Subcutaneous abdominal adipose tissue (tissue), 5 donors: ENCODE measurements around the gene METTL27.
A peak's percentile ranks its signal among the peaks of the same experiment; 100 is the strongest.
"Not testable (repeated sequence)": the region's sequence is repeated elsewhere in the genome, so short reads cannot be mapped to it uniquely, and the experiment has no call there.

Experiments
- H3K27ac ChIP-seq: one replicate; pipeline ENCODE4 v1.7.0; 2013; ENCODE audit warnings: low read depth, mild to moderate bottlenecking, inconsistent platforms, low read length, moderate library complexity
- H3K27me3 ChIP-seq, 5 donors: one replicate each; pipeline ENCODE4 v1.7.0; 2013; ENCODE audit warnings: low read length in 5 of 5, inconsistent platforms in 1 of 5; ENCODE audit not compliant: control insufficient read depth in 5 of 5, insufficient read depth in 4 of 5
- H3K36me3 ChIP-seq, 5 donors: one replicate each; pipeline ENCODE4 v1.7.0; 2013; ENCODE audit warnings: low read length in 5 of 5; ENCODE audit not compliant: control insufficient read depth in 5 of 5, insufficient read depth in 5 of 5
- H3K4me1 ChIP-seq, 5 donors: one replicate each; pipeline ENCODE4 v1.7.0; 2013; ENCODE audit warnings: low read length in 5 of 5, mild to moderate bottlenecking in 3 of 5, moderate library complexity in 1 of 5; ENCODE audit not compliant: control insufficient read depth in 5 of 5, insufficient read depth in 5 of 5
- H3K4me3 ChIP-seq, 5 donors: one replicate each; pipeline ENCODE4 v1.7.0; 2013; ENCODE audit warnings: low read length in 5 of 5, low read depth in 1 of 5
- H3K9ac ChIP-seq, 5 donors: one replicate each; pipeline ENCODE4 v1.7.0; 2013; ENCODE audit warnings: low read length in 5 of 5, mild to moderate bottlenecking in 4 of 5, moderate library complexity in 3 of 5
- H3K9me3 ChIP-seq, 5 donors: one replicate each; pipeline ENCODE4 v1.7.0; 2013; ENCODE audit warnings: low read length in 5 of 5; ENCODE audit not compliant: control insufficient read depth in 5 of 5
- donor health status: healthy.
- donor health status: healthy.
- donor health status: healthy.
- donor health status: healthy.
- donor health status: healthy.

METTL27 gene

DNA sequence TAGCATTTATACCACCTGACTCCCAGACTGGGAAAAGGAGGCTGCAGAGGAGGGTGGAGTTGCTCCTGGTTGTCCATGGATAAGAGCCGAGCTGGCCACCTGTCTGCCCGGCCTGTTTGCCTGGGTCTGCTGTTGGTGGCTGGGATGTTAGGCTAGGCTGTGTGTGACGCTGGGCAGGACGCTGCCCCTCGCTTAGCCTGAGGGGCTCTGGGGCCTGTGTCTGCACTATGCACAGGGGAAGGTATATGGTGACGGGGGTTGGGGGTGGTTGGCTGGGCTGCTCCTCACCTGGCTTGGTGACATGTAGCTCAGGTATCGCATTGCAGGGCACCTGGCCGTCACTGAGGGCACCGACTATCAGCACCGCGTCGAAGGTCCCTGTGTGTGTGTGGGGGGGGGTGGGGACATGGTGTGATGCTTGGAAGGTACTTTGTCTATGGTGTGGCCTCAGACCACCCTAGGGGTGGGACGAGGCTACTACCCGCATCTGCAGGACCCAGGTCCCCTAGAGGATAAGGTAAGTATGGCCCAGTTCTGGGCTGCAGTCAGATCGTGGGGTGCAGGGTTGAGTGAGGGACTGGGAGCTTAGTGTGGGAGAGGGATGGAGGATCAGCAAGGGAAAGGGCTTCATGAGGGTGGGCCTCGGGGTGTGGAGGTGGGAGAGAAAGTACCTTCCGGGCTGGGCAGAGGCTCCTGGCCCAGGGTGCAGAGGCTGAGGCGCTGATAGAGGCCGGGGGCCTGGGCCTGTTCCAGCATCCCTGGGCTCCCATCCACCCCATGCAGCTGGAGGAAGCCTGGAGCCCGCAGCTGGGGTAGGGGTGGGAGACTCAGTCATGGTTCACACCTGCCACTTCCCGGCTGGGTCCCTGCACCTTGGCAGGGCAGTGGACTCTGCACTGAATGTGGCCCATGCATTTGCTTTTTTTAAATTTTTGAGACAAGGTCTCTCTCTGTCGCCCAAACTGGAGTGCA is 2.3 kb downstream of the METTL27 start:
- Histone ChIP-seq H3K9ac (no peak overlapping the region), H3K27ac (no peak overlapping the region), H3K4me3 (no peak overlapping the region), H3K4me1 (peaks cover 0 to 32% (median 23%) of the 10 kb centered on the region in 5 donors), H3K27me3 (peaks cover 0 to 4% (median 0%) of the 10 kb centered on the region in 5 donors), H3K9me3 (no peaks in the 10 kb centered on the region), H3K36me3 (no peaks in the 10 kb centered on the region)

DNA sequence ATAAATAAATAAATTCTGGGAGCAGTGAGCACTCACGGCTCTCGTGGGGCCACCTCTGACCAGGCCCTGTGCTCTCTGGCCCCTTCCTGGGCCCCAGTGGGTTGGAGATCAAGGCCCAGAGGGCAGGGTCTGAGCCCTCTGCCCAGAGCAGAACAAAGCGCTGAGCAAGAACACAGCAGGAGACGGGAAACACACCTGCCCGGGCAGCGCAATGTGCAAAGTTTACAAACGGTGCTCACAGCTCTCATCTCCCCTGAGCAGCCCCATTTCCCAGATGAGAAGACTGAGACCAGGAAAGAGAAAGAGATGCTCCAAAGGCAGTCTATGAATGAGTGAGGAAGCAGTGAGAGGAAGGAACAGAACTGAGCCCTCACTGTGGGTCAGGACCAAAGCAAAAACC is 3.0 kb downstream of the METTL27 start:
- Histone ChIP-seq H3K36me3 (no peaks in the 10 kb centered on the region), H3K9ac (no peak overlapping the region), H3K27me3 (peaks cover 0 to 4% (median 0%) of the 10 kb centered on the region in 5 donors), H3K4me1 (peaks cover 0 to 28% (median 23%) of the 10 kb centered on the region in 5 donors), H3K4me3 (no peak overlapping the region), H3K27ac (no peak overlapping the region), H3K9me3 (no peaks in the 10 kb centered on the region)

GRCh38 chr7:73838642-73839041 is 3.7 kb downstream of the METTL27 start:
- H3K9me3 ChIP-seq, result no peaks in the 10 kb centered on the region
- peaks cover 0 to 4% (median 0%) of the 10 kb centered on the region in 5 donors for H3K27me3 ChIP-seq
- no peak overlapping the region for H3K9ac ChIP-seq
- no peaks in the 10 kb centered on the region for H3K36me3 ChIP-seq
- peaks cover 0 to 23% (median 18%) of the 10 kb centered on the region in 5 donors for H3K4me1 ChIP-seq
- H3K4me3 ChIP-seq, result no peak overlapping the region
- H3K27ac ChIP-seq, result no peak overlapping the region

DNA sequence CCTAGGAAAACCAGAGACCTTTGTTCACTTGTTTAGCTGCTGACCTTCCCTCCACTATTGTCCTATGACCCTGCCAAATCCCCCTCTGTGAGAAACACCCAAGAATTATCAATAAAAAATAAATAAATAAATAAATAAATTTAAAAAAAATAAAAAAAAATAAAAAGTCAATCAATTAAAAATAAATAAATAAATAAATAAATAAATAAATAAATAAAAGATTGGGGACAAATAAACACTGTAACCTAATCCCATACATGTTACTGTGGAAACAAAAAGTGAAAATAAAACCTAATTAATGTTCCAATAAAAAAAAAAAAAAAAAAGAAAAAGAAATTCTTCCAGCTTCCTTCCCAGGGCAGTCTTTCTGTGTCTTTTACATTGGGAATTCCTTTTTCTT is 5.1 kb downstream of the METTL27 start:
- peaks cover 0 to 25% (median 14%) of the 10 kb centered on the region in 5 donors for H3K4me1 ChIP-seq
- H3K9ac ChIP-seq, H3K27me3 ChIP-seq, H3K9me3 ChIP-seq, H3K4me3 ChIP-seq, H3K36me3 ChIP-seq, H3K27ac ChIP-seq: not testable (repeated sequence)

- Histone ChIP-seq H3K4me3 (no peak overlapping the region), H3K27me3 (peaks cover 0 to 4% (median 0%) of the 10 kb centered on the region in 5 donors), H3K4me1 (peaks cover 2 to 30% (median 16%) of the 10 kb centered on the region in 5 donors), H3K9ac (no peak overlapping the region), H3K27ac (no peak overlapping the region), H3K9me3 (no peaks in the 10 kb centered on the region), H3K36me3 (no peaks in the 10 kb centered on the region)
Measured at GRCh38 chr7:73834626-73835191, 7.6 kb downstream of the METTL27 start.

- H3K4me3 ChIP-seq, result no peak overlapping the region
- H3K27ac ChIP-seq, result no peak overlapping the region
- H3K36me3 ChIP-seq, result no peaks in the 10 kb centered on the region
- H3K9me3 ChIP-seq, result no peaks in the 10 kb centered on the region
- peaks cover 2 to 40% (median 21%) of the 10 kb centered on the region in 5 donors for H3K4me1 ChIP-seq
- no peak overlapping the region for H3K9ac ChIP-seq
- H3K27me3 ChIP-seq, result peaks cover 0 to 3% (median 0%) of the 10 kb centered on the region in 5 donors
Measured at GRCh38 chr7:73833251-73833919, 8.9 kb downstream of the METTL27 start.

- Histone ChIP-seq H3K9me3 (no peaks in the 10 kb centered on the region), H3K36me3 (no peaks in the 10 kb centered on the region), H3K4me1 (peaks cover 2 to 45% (median 26%) of the 10 kb centered on the region in 5 donors), H3K9ac (no peak overlapping the region), H3K27me3 (peaks cover 0 to 2% (median 0%) of the 10 kb centered on the region in 5 donors), H3K27ac (no peak overlapping the region), H3K4me3 (no peak overlapping the region)
Measured at GRCh38 chr7:73832806-73833205, 9.5 kb downstream of the METTL27 start.

GRCh38 chr7:73831834-73832651 is 10.3 kb downstream of the METTL27 start:
- peaks cover 0 to 2% (median 0%) of the 10 kb centered on the region in 5 donors for H3K27me3 ChIP-seq
- H3K4me1 ChIP-seq, result peaks cover 4 to 53% (median 31%) of the 10 kb centered on the region in 5 donors
- H3K36me3 ChIP-seq, result no peaks in the 10 kb centered on the region
- H3K9ac ChIP-seq, result peak overlapping the region in 3 of 5 donors; percentile 1 to 62 (median 6)
- H3K4me3 ChIP-seq, result peak overlapping the region in 2 of 5 donors; percentile 4 to 16
- H3K27ac ChIP-seq, result no peak overlapping the region
- no peaks in the 10 kb centered on the region for H3K9me3 ChIP-seq

GRCh38 chr7:73831584-73831833 is 10.8 kb downstream of the METTL27 start:
- Histone ChIP-seq H3K4me3 (peak overlapping the region in 1 of 5 donors; percentile 4), H3K36me3 (no peaks in the 10 kb centered on the region), H3K27me3 (peaks cover 0 to 2% (median 0%) of the 10 kb centered on the region in 5 donors), H3K4me1 (peaks cover 6 to 55% (median 31%) of the 10 kb centered on the region in 5 donors), H3K9ac (peak overlapping the region in 1 of 5 donors; percentile 1), H3K9me3 (no peaks in the 10 kb centered on the region), H3K27ac (no peak overlapping the region)
